ENCODE measurements around the gene KRTAP5-2.
"Not testable (repeated sequence)": the region's sequence is repeated elsewhere in the genome, so short reads cannot be mapped to it uniquely, and the experiment has no call there.

Gene KRTAP5-2

GRCh38 chr11:1628506-1629325 is 30.6 kb upstream of the KRTAP5-2 start:
- DNase-seq (ENCODE audit: extremely low read depth in 1 of 2, low read depth in 1 of 2) = peak in 1 of 2 donors; percentile 51

DNA sequence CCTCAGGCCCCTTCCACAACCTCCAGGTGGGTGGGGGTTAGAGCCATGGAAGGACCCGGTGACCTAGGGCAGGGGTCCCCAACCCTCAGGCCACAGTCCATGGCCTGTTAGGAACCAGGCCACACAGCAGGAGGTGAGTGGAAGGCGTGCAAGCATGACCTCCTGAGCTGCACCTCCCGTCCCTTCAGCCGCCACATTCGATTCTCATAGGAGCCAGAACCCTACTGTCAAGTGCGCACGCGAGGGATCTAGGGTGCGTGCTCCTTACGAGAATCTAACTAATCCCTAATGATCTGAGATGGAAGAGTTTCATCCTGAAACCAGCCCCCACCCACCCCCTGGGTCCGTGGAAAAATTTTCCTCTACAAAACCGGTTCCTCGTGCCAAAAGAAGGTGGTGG is 27.4 kb upstream of the KRTAP5-2 start:
- no peak for DNase-seq (ENCODE audit: extremely low read depth in 1 of 2, low read depth in 1 of 2)

GRCh38 chr11:1624621-1625020 is 26.5 kb upstream of the KRTAP5-2 start:
- no peak for DNase-seq (ENCODE audit: extremely low read depth in 1 of 2, low read depth in 1 of 2)

- DNase-seq (ENCODE audit: extremely low read depth in 1 of 2, low read depth in 1 of 2) = no peak
These were observed 25.6 kb upstream of the KRTAP5-2 start for GRCh38 chr11:1623716-1624115.

- DNase-seq (ENCODE audit: extremely low read depth in 1 of 2, low read depth in 1 of 2) = no peak
These were observed 24.0 kb upstream of the KRTAP5-2 start, which contains the start of gene KRTAP5-4 for GRCh38 chr11:1622086-1622485. KRTAP5-4 (minus strand) TSS chr11:1622138; CDS start chr11:1622093, 45 bp downstream.

GRCh38 chr11:1619449-1619848 is 21.4 kb upstream of the KRTAP5-2 start:
- DNase-seq (ENCODE audit: extremely low read depth in 1 of 2, low read depth in 1 of 2) = no peak

DNA sequence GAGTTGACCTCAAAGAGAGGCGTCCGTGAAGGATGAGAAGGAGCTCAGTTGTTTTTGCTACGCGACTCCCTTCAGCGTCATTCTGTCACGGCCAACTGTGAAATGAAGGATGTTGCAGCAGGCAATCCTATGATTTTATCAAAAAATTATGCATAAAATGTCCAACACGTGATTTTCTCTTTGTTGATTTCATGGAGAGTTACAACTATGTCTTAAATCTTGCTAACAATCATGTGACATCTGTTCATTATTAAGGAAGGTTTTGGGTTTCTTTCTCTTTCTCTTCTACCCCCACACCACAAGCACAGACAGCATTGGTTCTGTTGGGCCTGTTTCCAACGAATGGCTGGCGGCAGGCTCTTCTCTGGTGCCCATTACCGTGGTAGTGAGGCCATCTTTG is 20.1 kb upstream of the KRTAP5-2 start:
- DNase-seq (ENCODE audit: extremely low read depth in 1 of 2, low read depth in 1 of 2) = no peak

DNA sequence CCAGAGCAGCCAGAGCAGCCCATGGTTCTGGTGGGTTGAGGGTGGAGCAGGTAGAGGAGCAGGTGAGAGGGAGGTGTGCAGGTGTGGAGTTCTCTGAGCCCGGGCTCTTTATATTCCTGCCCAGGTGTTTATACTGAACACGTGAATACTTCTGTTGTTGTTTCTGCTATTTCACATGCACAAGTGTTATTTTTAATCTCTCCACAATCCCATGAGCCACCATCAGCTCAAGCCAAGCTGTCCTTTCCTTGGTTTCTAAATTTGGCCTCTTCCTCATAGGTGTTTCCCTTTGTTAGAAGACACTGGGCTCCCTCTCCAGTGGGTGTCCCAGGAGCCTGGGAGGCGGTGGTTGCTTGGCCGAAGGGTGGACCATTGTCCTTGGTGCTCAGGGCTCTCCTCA is 10.3 kb upstream of the KRTAP5-2 start, which contains the start of gene KRTAP5-3:
Gene KRTAP5-3, minus strand, starts transcription at position 101 of the 400 bp plus-strand sequence. Its CDS starts 78 bp downstream, at position 23.
- no peak for DNase-seq (ENCODE audit: extremely low read depth in 1 of 2, low read depth in 1 of 2)

DNA sequence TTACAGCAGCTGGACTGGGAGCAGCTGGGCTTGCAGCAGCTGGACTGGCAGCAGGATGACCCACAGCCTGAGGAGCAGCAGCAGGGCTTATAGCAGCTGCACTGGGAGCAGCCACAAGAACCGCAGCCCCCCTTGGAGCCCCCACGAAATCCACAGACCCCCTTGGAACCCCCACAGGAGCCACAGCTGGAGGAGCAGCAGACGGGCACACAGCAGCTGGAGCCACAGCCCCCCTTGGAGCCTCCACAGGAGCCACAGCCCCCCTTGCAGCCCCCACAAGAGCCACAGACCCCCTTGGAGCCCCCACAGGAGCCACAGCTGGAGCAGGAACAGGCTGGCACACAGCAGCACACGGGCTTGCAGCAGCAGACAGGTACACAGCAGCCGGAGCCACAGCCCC is 9.8 kb upstream of the KRTAP5-2 start:
- not testable (repeated sequence) for DNase-seq (ENCODE audit: extremely low read depth in 1 of 2, low read depth in 1 of 2)

DNA sequence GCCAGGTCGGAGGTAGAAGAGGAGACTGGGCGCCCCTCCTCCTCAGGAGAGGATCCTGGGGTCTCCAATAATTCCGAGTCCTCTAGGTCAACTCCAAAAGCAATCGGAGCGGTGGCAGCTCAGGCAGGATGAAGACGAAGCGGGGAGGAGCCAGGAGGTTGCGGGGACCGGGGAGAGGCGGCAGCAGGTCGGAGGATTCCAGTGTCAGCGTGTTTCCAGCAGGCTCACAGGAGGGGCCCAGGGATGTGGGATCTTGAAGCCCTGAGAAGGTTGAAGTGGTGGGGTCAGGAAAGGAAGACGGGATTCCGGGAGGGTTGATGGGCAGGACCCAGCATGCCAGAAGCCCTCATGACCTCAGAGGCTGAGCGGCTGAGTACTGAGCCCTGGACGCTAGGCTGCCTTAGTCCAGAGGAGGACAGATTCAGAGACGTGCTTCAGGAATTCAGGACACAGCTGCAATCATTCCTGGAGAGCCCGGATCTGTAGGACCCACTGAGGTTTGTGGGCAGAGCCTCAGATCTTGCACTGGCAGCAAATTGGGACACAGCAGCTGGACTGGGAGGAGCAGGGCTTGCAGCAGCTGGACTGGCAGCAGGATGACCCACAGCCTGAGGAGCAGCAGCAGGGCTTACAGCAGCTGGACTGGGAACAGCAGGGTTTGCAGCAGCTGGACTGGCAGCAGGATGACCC is 9.2 kb upstream of the KRTAP5-2 start:
- not testable (repeated sequence) for DNase-seq (ENCODE audit: extremely low read depth in 1 of 2, low read depth in 1 of 2)

DNA sequence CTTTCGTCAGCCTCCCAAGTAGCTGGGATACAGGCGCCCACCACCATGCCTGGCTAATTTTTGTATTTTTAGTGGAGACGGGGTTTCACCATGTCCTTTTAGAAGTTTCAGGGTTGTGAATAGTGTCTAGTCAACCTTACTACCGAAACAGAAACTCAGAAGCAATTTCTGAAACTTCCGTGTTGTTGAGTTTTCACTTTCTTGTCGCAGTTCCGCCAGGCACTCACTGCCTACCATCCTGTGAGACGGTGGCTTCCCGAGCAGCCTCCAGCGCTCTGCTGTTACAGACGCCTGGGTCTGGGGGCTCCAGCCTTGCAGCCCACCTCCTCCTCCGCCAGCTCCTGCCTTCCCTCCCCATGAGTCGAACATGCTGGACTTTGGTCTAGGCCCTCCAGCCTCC is 7.8 kb upstream of the KRTAP5-2 start:
- DNase-seq (ENCODE audit: extremely low read depth in 1 of 2, low read depth in 1 of 2) = not testable (repeated sequence)

DNA sequence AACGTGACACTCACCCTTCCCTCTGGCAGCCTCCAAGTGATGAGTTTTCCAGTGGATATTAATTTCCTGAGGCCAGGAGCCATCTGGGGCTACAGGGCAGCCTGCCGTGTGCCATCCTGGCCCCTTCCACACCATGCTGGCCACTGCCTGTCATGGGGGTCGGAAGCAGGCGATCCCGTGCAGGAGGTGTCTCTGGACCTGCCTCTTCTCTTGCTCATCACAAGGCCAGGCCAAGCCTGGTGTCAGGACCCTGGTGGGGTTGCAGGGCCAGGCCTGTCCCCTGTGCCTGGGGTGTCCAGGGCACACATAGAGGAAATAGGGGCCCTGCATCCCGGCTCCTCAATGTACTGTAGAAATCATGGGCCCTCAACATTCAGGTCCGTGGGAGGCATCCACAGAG is 6.6 kb upstream of the KRTAP5-2 start:
- no peak for DNase-seq (ENCODE audit: extremely low read depth in 1 of 2, low read depth in 1 of 2)

- DNase-seq (ENCODE audit: extremely low read depth in 1 of 2, low read depth in 1 of 2) = no peak
These were observed 6.1 kb upstream of the KRTAP5-2 start for GRCh38 chr11:1604181-1604580.

DNA sequence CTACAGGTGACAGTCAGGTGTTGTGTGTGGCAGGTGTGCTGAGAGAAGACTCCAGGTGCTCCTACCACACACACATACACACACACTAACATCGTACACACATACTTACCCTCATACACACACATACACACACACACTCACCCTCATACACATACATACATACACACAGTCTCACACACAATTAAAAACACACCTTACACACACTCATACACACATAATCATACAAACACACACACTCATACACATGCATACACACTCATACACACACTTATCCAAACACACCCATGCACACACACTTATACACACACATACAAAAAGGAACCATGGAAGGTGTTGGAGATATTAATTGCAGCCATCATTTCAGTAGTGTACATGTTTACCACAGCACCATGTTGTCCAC is 5.5 kb upstream of the KRTAP5-2 start:
- no peak for DNase-seq (ENCODE audit: extremely low read depth in 1 of 2, low read depth in 1 of 2)

DNA sequence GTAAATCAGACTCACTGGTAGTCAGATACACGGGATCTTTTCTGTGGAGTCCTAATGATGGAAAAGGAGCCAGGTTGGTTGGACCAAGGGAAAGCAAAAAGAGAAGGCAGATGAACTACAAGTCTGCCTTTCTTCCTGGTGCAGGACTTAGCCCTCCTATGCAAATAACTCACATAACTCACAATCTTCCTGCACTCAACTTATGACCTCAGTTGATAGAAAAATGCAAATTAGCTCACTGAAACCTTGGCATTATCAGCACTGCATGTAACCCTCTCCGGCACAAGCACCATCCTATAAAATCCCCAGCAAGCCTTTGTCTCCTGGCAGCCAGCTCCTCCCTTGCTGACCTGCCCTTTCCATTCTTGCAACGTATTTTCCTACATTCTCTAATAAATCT is 3.6 kb upstream of the KRTAP5-2 start:
- not testable (repeated sequence) for DNase-seq (ENCODE audit: extremely low read depth in 1 of 2, low read depth in 1 of 2)

GRCh38 chr11:1600626-1601025 is 2.5 kb upstream of the KRTAP5-2 start:
- DNase-seq (ENCODE audit: extremely low read depth in 1 of 2, low read depth in 1 of 2) = no peak

DNA sequence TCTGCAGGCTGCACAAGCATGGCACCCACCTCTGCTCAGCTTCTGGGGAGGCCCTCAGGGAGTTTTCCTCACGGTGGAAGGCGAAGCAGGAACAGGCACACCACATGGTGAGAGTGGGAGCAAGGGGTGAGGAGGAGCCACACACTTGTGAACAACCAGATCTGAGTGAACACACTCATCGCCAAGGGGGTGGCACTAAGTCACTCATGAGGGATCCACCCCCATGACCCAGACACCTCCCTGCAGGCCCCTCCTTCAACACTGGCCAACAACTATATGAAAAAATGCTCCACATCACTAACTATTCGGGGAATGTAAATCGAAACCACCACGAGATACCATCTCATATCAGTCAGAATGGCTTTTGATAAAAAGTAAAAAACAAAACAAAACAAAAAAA is 722 bp upstream of the KRTAP5-2 start:
- no peak for DNase-seq (ENCODE audit: extremely low read depth in 1 of 2, low read depth in 1 of 2)

- not testable (repeated sequence) for DNase-seq (ENCODE audit: extremely low read depth in 1 of 2, low read depth in 1 of 2)
These were observed 312 bp upstream of the KRTAP5-2 start for GRCh38 chr11:1598406-1598805.

- no peak for DNase-seq (ENCODE audit: extremely low read depth in 1 of 2, low read depth in 1 of 2)
These were observed 632 bp downstream of the KRTAP5-2 start for GRCh38 chr11:1597331-1597993.

DNA sequence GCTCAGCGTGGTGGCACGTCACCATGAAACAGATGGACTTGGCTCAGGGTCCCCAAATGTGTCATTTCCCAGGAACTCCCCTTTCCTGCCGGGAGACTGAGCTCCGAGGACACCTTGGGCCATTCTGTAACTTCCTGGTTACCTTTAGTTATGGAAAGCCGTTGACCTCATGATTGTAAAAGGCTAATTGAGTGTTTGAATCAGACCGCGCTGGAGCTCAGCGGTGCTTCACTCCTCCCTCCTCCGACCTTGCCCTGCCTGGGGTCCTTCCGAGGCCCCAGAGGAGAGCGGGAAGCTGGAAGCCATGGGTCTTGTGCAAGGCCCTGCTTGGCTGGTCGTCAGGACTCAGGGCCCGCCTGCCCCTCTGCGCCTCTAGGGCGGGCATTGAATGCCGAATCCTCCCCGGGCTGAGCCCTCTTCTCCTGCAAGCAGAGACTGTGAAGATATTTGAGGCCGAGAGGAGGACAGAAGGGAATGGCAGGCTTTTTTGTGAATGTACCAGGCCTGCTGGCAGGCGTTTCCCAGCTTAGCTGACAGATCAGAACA is 1.4 kb downstream of the KRTAP5-2 start:
- not testable (repeated sequence) for DNase-seq (ENCODE audit: extremely low read depth in 1 of 2, low read depth in 1 of 2)

GRCh38 chr11:1595994-1596575 is 2.0 kb downstream of the KRTAP5-2 start:
- DNase-seq (ENCODE audit: extremely low read depth in 1 of 2, low read depth in 1 of 2) = not testable (repeated sequence)

Measured in activated CD8-positive, alpha-beta memory T cell treated with anti-CD3 and anti-CD28 coated beads for 1 hour (primary cell).